Measurements from ENCODE around the gene ZNF710. TPM values are rescaled to one million over a fixed set of nuclear protein-coding genes. Genes with fewer than 3 reads are reported as not detected.

The ZNF710 gene
- total and polyA plus RNA-seq, 4 donors, result 5.3 to 33.0 (median 17.5) TPM

GRCh38 chr15:90001683-90002427 is 731 bp downstream of the ZNF710 start:
- Histone ChIP-seq H3K9me3 (ENCODE audit: control insufficient read depth, insufficient read depth, low read length) (no peaks in the 10 kb centered on the region), H3K27me3 (ENCODE audit: control insufficient read depth, insufficient read depth, low read length) (no peaks in the 10 kb centered on the region), H3K36me3 (ENCODE audit: control insufficient read depth, insufficient read depth, low read length) (peaks cover 3% of the 10 kb centered on the region), H3K4me3 (ENCODE audit: low read depth, low read length) (peak overlapping the region; percentile 76), H3K27ac (ENCODE audit: low read depth, low read length) (peak overlapping the region; percentile 40), H3K4me1 (ENCODE audit: control insufficient read depth, insufficient read depth, low read length) (peaks cover 42% of the 10 kb centered on the region)
- under 1% methylated on average over 38 of the region's 89 CpGs for WGBS (ENCODE audit: insufficient coverage)
- peak in 2 of 6 donors; percentile 87 to 90 for DNase-seq (ENCODE audit: low read depth in 4 of 6, low spot score in 6 of 6)

- Histone ChIP-seq H3K36me3 (ENCODE audit: control insufficient read depth, insufficient read depth, low read length) (peaks cover 3% of the 10 kb centered on the region), H3K4me1 (ENCODE audit: control insufficient read depth, insufficient read depth, low read length) (peaks cover 42% of the 10 kb centered on the region), H3K27ac (ENCODE audit: low read depth, low read length) (peak overlapping the region; percentile 84), H3K9me3 (ENCODE audit: control insufficient read depth, insufficient read depth, low read length) (no peaks in the 10 kb centered on the region), H3K27me3 (ENCODE audit: control insufficient read depth, insufficient read depth, low read length) (no peaks in the 10 kb centered on the region), H3K4me3 (ENCODE audit: low read depth, low read length) (peak overlapping the region; percentile 76)
- 2% methylated on average over 22 of the region's 27 CpGs for WGBS (ENCODE audit: insufficient coverage)
- DNase-seq (ENCODE audit: low read depth in 4 of 6, low spot score in 6 of 6), result peak in 2 of 6 donors; percentile 51 to 58
Observed at GRCh38 chr15:90002428-90002844, 1.3 kb downstream of the ZNF710 start.

GRCh38 chr15:90003736-90004135 is 2.6 kb downstream of the ZNF710 start:
- DNase-seq (ENCODE audit: low read depth in 4 of 6, low spot score in 6 of 6), result no peak
- Histone ChIP-seq H3K36me3 (ENCODE audit: control insufficient read depth, insufficient read depth, low read length) (peaks cover 3% of the 10 kb centered on the region), H3K27me3 (ENCODE audit: control insufficient read depth, insufficient read depth, low read length) (no peaks in the 10 kb centered on the region), H3K9me3 (ENCODE audit: control insufficient read depth, insufficient read depth, low read length) (no peaks in the 10 kb centered on the region), H3K4me1 (ENCODE audit: control insufficient read depth, insufficient read depth, low read length) (peaks cover 42% of the 10 kb centered on the region), H3K4me3 (ENCODE audit: low read depth, low read length) (no peak overlapping the region), H3K27ac (ENCODE audit: low read depth, low read length) (peak overlapping the region; percentile 30)
- WGBS (ENCODE audit: insufficient coverage), result 93% methylated on average over 3 of the region's 7 CpGs

GRCh38 chr15:90004252-90004651 is 3.1 kb downstream of the ZNF710 start:
- no peak for DNase-seq (ENCODE audit: low read depth in 4 of 6, low spot score in 6 of 6)
- Histone ChIP-seq H3K27me3 (ENCODE audit: control insufficient read depth, insufficient read depth, low read length) (no peaks in the 10 kb centered on the region), H3K4me1 (ENCODE audit: control insufficient read depth, insufficient read depth, low read length) (peaks cover 39% of the 10 kb centered on the region), H3K36me3 (ENCODE audit: control insufficient read depth, insufficient read depth, low read length) (peaks cover 3% of the 10 kb centered on the region), H3K27ac (ENCODE audit: low read depth, low read length) (peak overlapping the region; percentile 30), H3K4me3 (ENCODE audit: low read depth, low read length) (no peak overlapping the region), H3K9me3 (ENCODE audit: control insufficient read depth, insufficient read depth, low read length) (no peaks in the 10 kb centered on the region)
- 0% methylated on average over 2 of the region's 5 CpGs for WGBS (ENCODE audit: insufficient coverage)

DNA sequence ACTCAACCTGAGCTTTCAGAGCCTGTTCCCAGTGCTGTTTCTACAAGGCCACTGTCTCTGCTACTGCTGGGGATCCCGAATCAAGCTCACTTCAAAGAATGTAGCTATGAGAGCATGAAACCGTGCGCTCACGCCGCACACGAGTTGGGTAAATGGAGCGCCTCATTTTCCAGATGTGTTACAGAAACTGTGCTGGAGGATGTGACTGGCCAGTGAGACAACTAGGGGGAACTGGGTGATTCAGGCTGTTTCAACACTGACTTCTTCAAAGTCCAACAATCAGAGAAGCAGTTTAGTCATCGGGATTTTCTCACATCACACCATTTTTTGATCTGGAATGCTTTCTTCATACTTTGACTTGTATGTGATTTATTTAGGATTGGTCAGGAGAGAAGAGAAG is 3.5 kb downstream of the ZNF710 start:
- Histone ChIP-seq H3K27ac (ENCODE audit: low read depth, low read length) (peak overlapping the region; percentile 0), H3K36me3 (ENCODE audit: control insufficient read depth, insufficient read depth, low read length) (peaks cover 6% of the 10 kb centered on the region), H3K4me1 (ENCODE audit: control insufficient read depth, insufficient read depth, low read length) (peaks cover 35% of the 10 kb centered on the region), H3K4me3 (ENCODE audit: low read depth, low read length) (no peak overlapping the region), H3K27me3 (ENCODE audit: control insufficient read depth, insufficient read depth, low read length) (no peaks in the 10 kb centered on the region), H3K9me3 (ENCODE audit: control insufficient read depth, insufficient read depth, low read length) (no peaks in the 10 kb centered on the region)
- WGBS (ENCODE audit: insufficient coverage), result 33% methylated on average over 2 of the region's 8 CpGs
- no peak for DNase-seq (ENCODE audit: low read depth in 4 of 6, low spot score in 6 of 6)

GRCh38 chr15:90006217-90007075 is 5.3 kb downstream of the ZNF710 start:
- peaks cover 7% of the 10 kb centered on the region for H3K36me3 ChIP-seq (ENCODE audit: control insufficient read depth, insufficient read depth, low read length)
- no peaks in the 10 kb centered on the region for H3K27me3 ChIP-seq (ENCODE audit: control insufficient read depth, insufficient read depth, low read length)
- peaks cover 23% of the 10 kb centered on the region for H3K4me1 ChIP-seq (ENCODE audit: control insufficient read depth, insufficient read depth, low read length)
- H3K27ac ChIP-seq (ENCODE audit: low read depth, low read length), result no peak overlapping the region
- no peak overlapping the region for H3K4me3 ChIP-seq (ENCODE audit: low read depth, low read length)
- peaks cover 2% of the 10 kb centered on the region for H3K9me3 ChIP-seq (ENCODE audit: control insufficient read depth, insufficient read depth, low read length)
- WGBS (ENCODE audit: insufficient coverage), result 64% methylated on average over 2 of the region's 4 CpGs
- DNase-seq (ENCODE audit: low read depth in 4 of 6, low spot score in 6 of 6), result no peak

DNA sequence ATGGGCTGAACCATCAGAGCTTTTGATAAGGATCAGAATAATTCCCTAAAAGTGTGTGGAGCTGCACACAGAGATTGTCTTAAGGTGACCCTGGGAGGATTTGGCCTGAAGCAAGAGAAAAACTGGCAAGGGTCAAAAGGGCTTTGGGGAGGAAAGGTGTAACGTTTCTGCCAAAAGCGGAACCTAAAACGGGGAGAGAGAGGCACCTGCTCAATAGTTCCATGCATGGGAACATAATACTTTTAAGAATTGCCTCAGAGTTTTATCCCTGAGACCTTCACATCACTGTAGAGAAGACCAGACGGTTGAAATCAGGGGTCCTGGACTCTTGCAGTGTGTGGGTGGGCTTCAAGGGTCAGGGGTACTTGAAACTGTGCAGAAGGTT is 5.9 kb downstream of the ZNF710 start:
- H3K4me3 ChIP-seq (ENCODE audit: low read depth, low read length), result no peak overlapping the region
- no peak overlapping the region for H3K27ac ChIP-seq (ENCODE audit: low read depth, low read length)
- H3K9me3 ChIP-seq (ENCODE audit: control insufficient read depth, insufficient read depth, low read length), result peaks cover 7% of the 10 kb centered on the region
- WGBS (ENCODE audit: insufficient coverage), result 65% methylated on average over 2 of the region's 4 CpGs
- peaks cover 23% of the 10 kb centered on the region for H3K4me1 ChIP-seq (ENCODE audit: control insufficient read depth, insufficient read depth, low read length)
- DNase-seq (ENCODE audit: low read depth in 4 of 6, low spot score in 6 of 6), result no peak
- no peaks in the 10 kb centered on the region for H3K27me3 ChIP-seq (ENCODE audit: control insufficient read depth, insufficient read depth, low read length)
- peaks cover 7% of the 10 kb centered on the region for H3K36me3 ChIP-seq (ENCODE audit: control insufficient read depth, insufficient read depth, low read length)

- no peaks in the 10 kb centered on the region for H3K27me3 ChIP-seq (ENCODE audit: control insufficient read depth, insufficient read depth, low read length)
- no peak overlapping the region for H3K27ac ChIP-seq (ENCODE audit: low read depth, low read length)
- H3K36me3 ChIP-seq (ENCODE audit: control insufficient read depth, insufficient read depth, low read length), result peaks cover 4% of the 10 kb centered on the region
- DNase-seq (ENCODE audit: low read depth in 4 of 6, low spot score in 6 of 6), result no peak
- H3K4me1 ChIP-seq (ENCODE audit: control insufficient read depth, insufficient read depth, low read length), result peaks cover 10% of the 10 kb centered on the region
- WGBS (ENCODE audit: insufficient coverage), result no CpG with 5 or more reads among the region's 7 CpGs
- H3K4me3 ChIP-seq (ENCODE audit: low read depth, low read length), result no peak overlapping the region
- peaks cover 7% of the 10 kb centered on the region for H3K9me3 ChIP-seq (ENCODE audit: control insufficient read depth, insufficient read depth, low read length)
Observed at GRCh38 chr15:90008607-90009006, 7.5 kb downstream of the ZNF710 start.

GRCh38 chr15:90009301-90010022 is 8.3 kb downstream of the ZNF710 start:
- H3K4me3 ChIP-seq (ENCODE audit: low read depth, low read length), result no peak overlapping the region
- H3K27me3 ChIP-seq (ENCODE audit: control insufficient read depth, insufficient read depth, low read length), result no peaks in the 10 kb centered on the region
- no peak for DNase-seq (ENCODE audit: low read depth in 4 of 6, low spot score in 6 of 6)
- H3K4me1 ChIP-seq (ENCODE audit: control insufficient read depth, insufficient read depth, low read length), result peaks cover 4% of the 10 kb centered on the region
- peaks cover 4% of the 10 kb centered on the region for H3K36me3 ChIP-seq (ENCODE audit: control insufficient read depth, insufficient read depth, low read length)
- WGBS (ENCODE audit: insufficient coverage), result 93% methylated on average over 6 of the region's 6 CpGs
- H3K27ac ChIP-seq (ENCODE audit: low read depth, low read length), result no peak overlapping the region
- H3K9me3 ChIP-seq (ENCODE audit: control insufficient read depth, insufficient read depth, low read length), result peaks cover 7% of the 10 kb centered on the region

Data from spinal cord (tissue), 10 donors.